Measurements from ENCODE around the gene CCL20. TPM values are rescaled to one million over a fixed set of nuclear protein-coding genes. Genes with fewer than 3 reads are reported as not detected.

The CCL20 gene
- total and polyA plus RNA-seq, 2 of the 13 experiments (the other 11 are each of a cell fraction or from before 2014, with no cell fraction given), result 223 to 903 TPM

DNA sequence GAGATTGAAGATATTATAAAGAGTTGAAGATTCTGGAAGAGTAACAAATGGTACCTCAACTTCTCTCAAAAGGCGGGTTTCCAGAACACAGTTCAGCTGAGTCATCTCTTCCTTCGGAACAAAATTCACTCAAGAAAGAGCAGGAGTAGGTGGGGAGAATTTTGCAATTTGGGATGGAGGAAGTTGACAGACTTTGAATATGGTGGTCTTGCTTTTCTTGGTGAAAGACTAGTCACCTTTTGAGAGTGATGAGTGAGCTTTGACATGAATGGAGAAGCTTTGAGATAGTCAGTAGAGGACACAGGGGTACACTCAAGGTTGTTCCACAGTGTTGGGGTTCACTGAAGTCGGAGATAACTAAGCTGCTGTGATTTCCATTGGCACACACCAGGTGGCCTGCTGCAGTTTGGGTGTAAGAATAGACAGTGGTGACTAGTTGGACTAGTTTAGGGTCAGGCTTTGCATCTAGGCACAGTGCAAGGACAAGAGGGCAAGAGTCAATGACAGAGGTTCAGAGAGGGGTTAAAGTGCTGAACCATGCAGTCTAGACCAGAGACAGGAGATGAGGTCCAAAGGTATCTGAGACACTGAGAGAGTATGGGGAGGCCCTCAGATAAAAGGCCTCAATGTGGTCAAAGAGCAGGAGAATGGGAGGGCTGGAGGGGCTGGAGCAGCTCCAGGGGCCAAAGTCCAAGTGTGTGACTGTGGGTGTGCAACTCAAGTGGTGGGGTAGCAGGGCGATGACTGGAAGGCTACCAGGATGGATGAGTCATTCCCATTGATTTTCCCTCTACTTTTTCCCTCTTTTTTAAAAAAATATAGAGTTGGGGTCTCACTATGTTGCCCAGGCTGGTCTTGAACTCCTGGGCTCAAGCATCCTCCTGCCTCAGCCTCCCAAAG lies 7.7 kb downstream of the CCL20 start (continued):
- peak in 1 of 2 experiments; percentile 69; a peak in 1 of 4 replicates for TF ChIP-seq REST (IDR thresholded peaks at IDR 0.05; ENCODE audit: borderline replicate concordance in 1 of 2, low read depth in 1 of 2, low read length in 2 of 2)
- peak; percentile 86 for TF ChIP-seq NCOA1 (CRISPR knock-in tag; IDR thresholded peaks at IDR 0.05)
- peak; percentile 65 for TF ChIP-seq MYC (CRISPR knock-in tag; IDR thresholded peaks at IDR 0.05; ENCODE audit: borderline replicate concordance)
- peak; percentile 47; the same call in 1 of the 2 replicates for TF ChIP-seq ZNF430 (CRISPR knock-in tag; IDR thresholded peaks at IDR 0.05)
- 0 out of 2 replicates have a peak, but pooled peaks have one; percentile 15 for TF ChIP-seq GZF1 (CRISPR knock-in tag; IDR thresholded peaks at IDR 0.05)
- TF ChIP-seq, protein P1, sequence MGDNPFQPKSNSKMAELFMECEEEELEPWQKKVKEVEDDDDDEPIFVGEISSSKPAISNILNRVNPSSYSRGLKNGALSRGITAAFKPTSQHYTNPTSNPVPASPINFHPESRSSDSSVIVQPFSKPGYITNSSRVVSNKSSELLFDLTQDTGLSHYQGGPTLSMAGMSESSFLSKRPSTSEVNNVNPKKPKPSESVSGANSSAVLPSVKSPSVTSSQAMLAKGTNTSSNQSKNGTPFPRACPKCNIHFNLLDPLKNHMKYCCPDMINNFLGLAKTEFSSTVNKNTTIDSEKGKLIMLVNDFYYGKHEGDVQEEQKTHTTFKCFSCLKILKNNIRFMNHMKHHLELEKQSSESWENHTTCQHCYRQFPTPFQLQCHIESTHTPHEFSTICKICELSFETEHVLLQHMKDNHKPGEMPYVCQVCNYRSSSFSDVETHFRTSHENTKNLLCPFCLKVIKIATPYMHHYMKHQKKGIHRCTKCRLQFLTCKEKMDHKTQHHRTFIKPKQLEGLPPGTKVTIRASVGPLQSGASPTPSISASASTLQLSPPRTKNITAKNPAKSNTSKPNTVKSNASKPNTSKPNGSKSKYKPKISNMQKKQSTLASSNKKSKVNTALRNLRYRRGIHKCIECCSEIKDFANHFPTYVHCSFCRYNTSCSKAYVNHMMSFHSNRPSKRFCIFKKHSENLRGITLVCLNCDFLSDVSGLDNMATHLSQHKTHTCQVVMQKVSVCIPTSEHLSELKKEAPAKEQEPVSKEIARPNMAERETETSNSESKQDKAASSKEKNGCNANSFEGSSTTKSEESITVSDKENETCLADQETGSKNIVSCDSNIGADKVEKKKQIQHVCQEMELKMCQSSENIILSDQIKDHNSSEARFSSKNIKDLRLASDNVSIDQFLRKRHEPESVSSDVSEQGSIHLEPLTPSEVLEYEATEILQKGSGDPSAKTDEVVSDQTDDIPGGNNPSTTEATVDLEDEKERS (CRISPR knock-in tag; IDR thresholded peaks at IDR 0.05), result peak; percentile 97
- peak; percentile 87 for TF ChIP-seq ZSCAN25 (CRISPR knock-in tag; IDR thresholded peaks at IDR 0.05)
- TF ChIP-seq ZKSCAN8 (CRISPR knock-in tag; IDR thresholded peaks at IDR 0.05; ENCODE audit: borderline replicate concordance), result peak; percentile 64; the same call in 1 of the 2 replicates
- no peak for TF ChIP-seq ZEB1 (IDR thresholded peaks at IDR 0.05; ENCODE audit: insufficient replicate concordance, low read depth)
- no peak for TF ChIP-seq SMARCE1 (IDR thresholded peaks at IDR 0.05; ENCODE audit: borderline replicate concordance)
- peak; percentile 98 to 99 for TF ChIP-seq NR2F1 (CRISPR knock-in tag; IDR thresholded peaks at IDR 0.05)
- TF ChIP-seq, protein P2, sequence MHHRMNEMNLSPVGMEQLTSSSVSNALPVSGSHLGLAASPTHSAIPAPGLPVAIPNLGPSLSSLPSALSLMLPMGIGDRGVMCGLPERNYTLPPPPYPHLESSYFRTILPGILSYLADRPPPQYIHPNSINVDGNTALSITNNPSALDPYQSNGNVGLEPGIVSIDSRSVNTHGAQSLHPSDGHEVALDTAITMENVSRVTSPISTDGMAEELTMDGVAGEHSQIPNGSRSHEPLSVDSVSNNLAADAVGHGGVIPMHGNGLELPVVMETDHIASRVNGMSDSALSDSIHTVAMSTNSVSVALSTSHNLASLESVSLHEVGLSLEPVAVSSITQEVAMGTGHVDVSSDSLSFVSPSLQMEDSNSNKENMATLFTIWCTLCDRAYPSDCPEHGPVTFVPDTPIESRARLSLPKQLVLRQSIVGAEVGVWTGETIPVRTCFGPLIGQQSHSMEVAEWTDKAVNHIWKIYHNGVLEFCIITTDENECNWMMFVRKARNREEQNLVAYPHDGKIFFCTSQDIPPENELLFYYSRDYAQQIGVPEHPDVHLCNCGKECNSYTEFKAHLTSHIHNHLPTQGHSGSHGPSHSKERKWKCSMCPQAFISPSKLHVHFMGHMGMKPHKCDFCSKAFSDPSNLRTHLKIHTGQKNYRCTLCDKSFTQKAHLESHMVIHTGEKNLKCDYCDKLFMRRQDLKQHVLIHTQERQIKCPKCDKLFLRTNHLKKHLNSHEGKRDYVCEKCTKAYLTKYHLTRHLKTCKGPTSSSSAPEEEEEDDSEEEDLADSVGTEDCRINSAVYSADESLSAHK (CRISPR knock-in tag; IDR thresholded peaks at IDR 0.05; ENCODE audit: borderline replicate concordance), result no peak
- no peak for TF ChIP-seq ZBTB4 (CRISPR knock-in tag; IDR thresholded peaks at IDR 0.05; ENCODE audit: borderline replicate concordance)
- TF ChIP-seq ZNF629 (CRISPR knock-in tag; conservative IDR thresholded peaks at IDR 0.05), result peak; percentile 75
